ENCODE measurements around the gene SRC.

DNA sequence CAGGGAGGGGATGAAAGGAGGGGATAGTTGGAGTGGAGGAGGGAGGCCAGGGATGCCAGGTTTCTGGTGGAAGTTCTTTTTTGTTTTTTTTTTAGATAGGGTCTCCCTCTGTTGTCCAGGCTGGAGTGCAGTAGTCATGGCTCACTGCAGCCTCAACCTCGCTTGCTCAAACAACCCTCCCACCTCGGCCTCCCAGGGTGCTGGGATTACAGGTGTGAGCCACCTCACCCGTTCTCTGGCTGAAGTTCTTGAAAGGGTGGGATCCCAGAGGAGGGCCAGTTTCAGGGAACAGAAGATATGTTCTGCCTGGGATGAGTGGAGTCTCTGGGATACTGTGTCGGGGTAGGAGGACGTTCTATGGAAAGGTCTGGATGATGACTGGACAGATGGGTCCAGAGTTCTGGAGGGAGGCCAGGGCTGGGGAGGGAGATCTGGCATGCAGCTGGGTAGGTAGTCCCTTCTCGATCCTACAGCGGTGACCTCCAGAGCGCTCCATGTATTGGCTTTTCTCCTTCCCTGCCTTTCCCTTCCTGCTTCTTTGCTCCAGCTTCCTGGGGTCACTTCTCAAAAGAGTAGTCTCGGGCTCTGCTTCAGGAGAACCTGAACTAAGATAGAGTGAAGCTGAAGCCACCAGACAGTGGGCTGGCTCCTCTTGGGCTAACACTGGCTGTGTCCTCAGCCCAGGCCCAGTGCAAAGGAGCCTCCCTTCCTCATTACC lies 12.7 kb upstream of the SRC start:
- TF ChIP-seq, protein P1, sequence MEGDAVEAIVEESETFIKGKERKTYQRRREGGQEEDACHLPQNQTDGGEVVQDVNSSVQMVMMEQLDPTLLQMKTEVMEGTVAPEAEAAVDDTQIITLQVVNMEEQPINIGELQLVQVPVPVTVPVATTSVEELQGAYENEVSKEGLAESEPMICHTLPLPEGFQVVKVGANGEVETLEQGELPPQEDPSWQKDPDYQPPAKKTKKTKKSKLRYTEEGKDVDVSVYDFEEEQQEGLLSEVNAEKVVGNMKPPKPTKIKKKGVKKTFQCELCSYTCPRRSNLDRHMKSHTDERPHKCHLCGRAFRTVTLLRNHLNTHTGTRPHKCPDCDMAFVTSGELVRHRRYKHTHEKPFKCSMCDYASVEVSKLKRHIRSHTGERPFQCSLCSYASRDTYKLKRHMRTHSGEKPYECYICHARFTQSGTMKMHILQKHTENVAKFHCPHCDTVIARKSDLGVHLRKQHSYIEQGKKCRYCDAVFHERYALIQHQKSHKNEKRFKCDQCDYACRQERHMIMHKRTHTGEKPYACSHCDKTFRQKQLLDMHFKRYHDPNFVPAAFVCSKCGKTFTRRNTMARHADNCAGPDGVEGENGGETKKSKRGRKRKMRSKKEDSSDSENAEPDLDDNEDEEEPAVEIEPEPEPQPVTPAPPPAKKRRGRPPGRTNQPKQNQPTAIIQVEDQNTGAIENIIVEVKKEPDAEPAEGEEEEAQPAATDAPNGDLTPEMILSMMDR (IDR thresholded peaks at IDR 0.05; ENCODE audit: insufficient read depth, low read length): no peak
- TF ChIP-seq GABPA (IDR thresholded peaks at IDR 0.05; ENCODE audit: low read depth): no peak
- no peak for TF ChIP-seq POLR2AphosphoS5 (IDR thresholded peaks at IDR 0.05; ENCODE audit: low read depth)
- TF ChIP-seq, protein P2, sequence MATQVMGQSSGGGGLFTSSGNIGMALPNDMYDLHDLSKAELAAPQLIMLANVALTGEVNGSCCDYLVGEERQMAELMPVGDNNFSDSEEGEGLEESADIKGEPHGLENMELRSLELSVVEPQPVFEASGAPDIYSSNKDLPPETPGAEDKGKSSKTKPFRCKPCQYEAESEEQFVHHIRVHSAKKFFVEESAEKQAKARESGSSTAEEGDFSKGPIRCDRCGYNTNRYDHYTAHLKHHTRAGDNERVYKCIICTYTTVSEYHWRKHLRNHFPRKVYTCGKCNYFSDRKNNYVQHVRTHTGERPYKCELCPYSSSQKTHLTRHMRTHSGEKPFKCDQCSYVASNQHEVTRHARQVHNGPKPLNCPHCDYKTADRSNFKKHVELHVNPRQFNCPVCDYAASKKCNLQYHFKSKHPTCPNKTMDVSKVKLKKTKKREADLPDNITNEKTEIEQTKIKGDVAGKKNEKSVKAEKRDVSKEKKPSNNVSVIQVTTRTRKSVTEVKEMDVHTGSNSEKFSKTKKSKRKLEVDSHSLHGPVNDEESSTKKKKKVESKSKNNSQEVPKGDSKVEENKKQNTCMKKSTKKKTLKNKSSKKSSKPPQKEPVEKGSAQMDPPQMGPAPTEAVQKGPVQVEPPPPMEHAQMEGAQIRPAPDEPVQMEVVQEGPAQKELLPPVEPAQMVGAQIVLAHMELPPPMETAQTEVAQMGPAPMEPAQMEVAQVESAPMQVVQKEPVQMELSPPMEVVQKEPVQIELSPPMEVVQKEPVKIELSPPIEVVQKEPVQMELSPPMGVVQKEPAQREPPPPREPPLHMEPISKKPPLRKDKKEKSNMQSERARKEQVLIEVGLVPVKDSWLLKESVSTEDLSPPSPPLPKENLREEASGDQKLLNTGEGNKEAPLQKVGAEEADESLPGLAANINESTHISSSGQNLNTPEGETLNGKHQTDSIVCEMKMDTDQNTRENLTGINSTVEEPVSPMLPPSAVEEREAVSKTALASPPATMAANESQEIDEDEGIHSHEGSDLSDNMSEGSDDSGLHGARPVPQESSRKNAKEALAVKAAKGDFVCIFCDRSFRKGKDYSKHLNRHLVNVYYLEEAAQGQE (IDR thresholded peaks at IDR 0.05; ENCODE audit: insufficient replicate concordance, low read depth): no peak

All from HL-60 (cell line).